Parathyroid adenoma (tissue), 2 donors: ENCODE measurements around the gene QPRT.

Source experiments
- H2AFZ ChIP-seq: fragments of 300-600 bp; sonication (generic); one replicate; pipeline ENCODE4 v1.7.0; 2017; ENCODE audit warnings: antibody characterized with exemption, mild to moderate bottlenecking
- H3K27ac ChIP-seq: fragments of 300-600 bp; sonication (generic); one replicate; pipeline ENCODE4 v1.7.0; 2017
- H3K27me3 ChIP-seq: fragments of 300-600 bp; sonication (generic); one replicate; pipeline ENCODE4 v1.7.0; 2017; ENCODE audit warnings: low read length; ENCODE audit not compliant: control insufficient read depth, insufficient read depth
- H3K36me3 ChIP-seq: fragments of 300-600 bp; sonication (generic); one replicate; pipeline ENCODE4 v1.7.0; 2017; ENCODE audit warnings: low read length; ENCODE audit not compliant: control insufficient read depth, insufficient read depth
- H3K4me1 ChIP-seq: fragments of 300-600 bp; sonication (generic); one replicate; pipeline ENCODE4 v1.7.0; 2017; ENCODE audit warnings: control low read depth
- H3K4me2 ChIP-seq: fragments of 300-600 bp; sonication (generic); one replicate; pipeline ENCODE4 v1.7.0; 2017; ENCODE audit warnings: low read length
- H3K4me3 ChIP-seq: fragments of 300-600 bp; sonication (generic); one replicate; pipeline ENCODE4 v1.7.0; 2017; ENCODE audit warnings: low read depth, low read length
- H3K79me2 ChIP-seq: fragments of 300-600 bp; sonication (generic); one replicate; pipeline ENCODE4 v1.7.0; 2017; ENCODE audit warnings: control low read depth
- H3K9ac ChIP-seq: fragments of 300-600 bp; sonication (generic); one replicate; pipeline ENCODE4 v1.7.0; 2017; ENCODE audit warnings: mild to moderate bottlenecking
- H3K9me3 ChIP-seq: fragments of 300-600 bp; sonication (generic); one replicate; pipeline ENCODE4 v1.7.0; 2017; ENCODE audit warnings: low read length; ENCODE audit not compliant: control insufficient read depth
- CTCF ChIP-seq: fragments of 300-600 bp; sonication (generic); IDR thresholded peaks from one replicate; pipeline ENCODE4 v1.7.0; 2017; ENCODE audit warnings: antibody characterized with exemption, mild to moderate bottlenecking
- donor health status: primary hyperparathyroidism.

QPRT gene

GRCh38 chr16:29667755-29668154, 11.2 kb upstream of the QPRT start:
- Histone ChIP-seq H3K4me2 (no peak overlapping the region), H3K79me2 (no peaks in the 10 kb centered on the region), H2AFZ (no peak overlapping the region), H3K9ac (no peak overlapping the region), H3K27me3 (no peaks in the 10 kb centered on the region), H3K36me3 (no peaks in the 10 kb centered on the region), H3K9me3 (no peaks in the 10 kb centered on the region), H3K4me1 (no peaks in the 10 kb centered on the region), H3K4me3 (no peak overlapping the region), H3K27ac (no peak overlapping the region)
- TF ChIP-seq CTCF = no peak

DNA sequence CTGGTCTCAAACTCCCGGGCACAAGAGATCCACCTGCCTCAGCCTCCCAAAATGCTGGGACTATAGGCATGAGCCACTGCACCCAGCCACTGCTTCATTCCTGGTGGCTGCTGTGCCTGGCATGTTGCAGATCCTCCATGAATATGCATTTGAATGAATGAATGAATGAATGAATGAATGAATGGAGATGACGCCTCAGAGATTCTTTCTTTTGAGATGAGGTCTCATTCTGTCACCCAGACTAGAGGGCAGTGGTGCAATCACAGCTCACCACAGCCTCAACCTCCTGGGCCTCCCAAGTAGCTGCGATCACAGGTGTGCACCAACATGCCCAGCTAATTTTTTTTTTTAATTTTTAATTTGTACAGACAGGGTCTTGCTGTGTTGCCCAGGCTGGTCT, 10.7 kb upstream of the QPRT start:
- no peak overlapping the region for H2AFZ ChIP-seq
- H3K79me2 ChIP-seq = no peaks in the 10 kb centered on the region
- H3K9ac ChIP-seq = no peak overlapping the region
- no peaks in the 10 kb centered on the region for H3K27me3 ChIP-seq
- no peaks in the 10 kb centered on the region for H3K36me3 ChIP-seq
- no peak overlapping the region for H3K27ac ChIP-seq
- no peak for TF ChIP-seq CTCF
- H3K9me3 ChIP-seq = no peaks in the 10 kb centered on the region
- H3K4me2 ChIP-seq = no peak overlapping the region
- no peaks in the 10 kb centered on the region for H3K4me1 ChIP-seq
- H3K4me3 ChIP-seq = no peak overlapping the region

DNA sequence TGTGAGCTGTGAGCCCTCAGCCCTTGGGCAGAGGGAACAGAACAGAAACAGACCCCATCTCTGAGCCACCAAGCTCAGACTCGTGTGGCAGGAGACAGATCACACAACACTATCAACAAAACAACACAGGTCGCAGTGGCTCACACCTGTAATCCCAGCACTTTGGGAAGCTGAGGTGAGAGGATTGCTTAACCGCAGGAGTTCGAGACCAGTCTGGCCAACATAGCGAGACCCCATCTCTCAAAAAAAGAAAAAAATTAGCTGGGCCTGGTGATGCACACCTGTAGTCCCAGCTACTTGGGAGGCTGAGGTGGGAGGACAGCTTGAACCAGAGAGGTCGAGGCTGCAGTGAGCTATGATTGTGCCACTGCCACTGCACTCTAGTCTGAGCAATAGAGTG, 5.5 kb upstream of the QPRT start:
- no peak for TF ChIP-seq CTCF
- Histone ChIP-seq H3K4me1 (no peaks in the 10 kb centered on the region), H3K4me2 (no peak overlapping the region), H3K27ac (no peak overlapping the region), H3K27me3 (no peaks in the 10 kb centered on the region), H3K79me2 (no peaks in the 10 kb centered on the region), H3K9ac (no peak overlapping the region), H3K36me3 (no peaks in the 10 kb centered on the region), H2AFZ (no peak overlapping the region), H3K9me3 (no peaks in the 10 kb centered on the region), H3K4me3 (no peak overlapping the region)

- Histone ChIP-seq H2AFZ (no peak overlapping the region), H3K36me3 (no peaks in the 10 kb centered on the region), H3K9me3 (no peaks in the 10 kb centered on the region), H3K27ac (no peak overlapping the region), H3K79me2 (no peaks in the 10 kb centered on the region), H3K27me3 (no peaks in the 10 kb centered on the region), H3K9ac (no peak overlapping the region), H3K4me3 (no peak overlapping the region), H3K4me2 (no peak overlapping the region), H3K4me1 (no peaks in the 10 kb centered on the region)
- no peak for TF ChIP-seq CTCF
These were observed 4.8 kb upstream of the QPRT start for GRCh38 chr16:29674188-29674587.

DNA sequence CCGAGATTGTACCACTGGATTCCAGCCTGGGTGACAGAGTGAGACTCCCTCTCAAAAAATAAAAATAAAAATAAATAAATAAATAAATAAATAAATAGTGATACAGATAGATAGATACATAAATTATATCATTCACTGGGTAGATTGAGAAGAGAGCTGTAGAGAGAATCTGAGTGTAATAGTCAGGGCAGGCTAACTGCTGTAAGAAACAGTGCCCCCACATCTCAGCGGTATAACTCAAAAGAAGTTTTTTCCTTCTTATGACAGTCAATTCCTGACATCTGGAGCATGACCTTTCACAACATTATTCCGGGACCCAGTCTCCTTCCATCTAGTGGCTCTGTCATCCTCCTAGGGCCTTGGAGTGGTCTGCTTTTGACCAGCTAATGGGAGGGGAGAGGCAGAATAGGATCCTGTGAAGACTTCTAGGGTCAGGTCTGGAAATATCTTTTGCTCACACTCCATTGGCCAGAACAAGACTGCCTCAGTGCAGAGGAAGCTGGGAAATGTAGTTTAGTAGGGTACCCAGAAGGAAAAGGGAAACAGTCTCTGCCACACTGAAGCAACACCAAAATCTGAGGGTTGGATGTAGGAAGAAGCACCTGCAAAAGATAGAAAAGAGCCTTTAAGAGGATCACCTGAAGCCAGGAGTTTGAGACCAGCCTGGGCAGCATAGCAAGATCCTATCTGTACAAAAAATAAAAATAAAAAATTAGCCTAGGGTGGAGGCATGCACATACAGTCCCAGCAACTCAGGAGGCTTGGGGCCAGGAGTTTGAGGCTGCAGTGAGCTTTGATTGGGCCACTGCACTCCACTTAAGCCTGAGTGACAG, 3.0 kb upstream of the QPRT start:
- Histone ChIP-seq H3K9ac (no peak overlapping the region), H3K4me1 (peaks cover 4% of the 10 kb centered on the region), H3K36me3 (no peaks in the 10 kb centered on the region), H2AFZ (peak overlapping the region; percentile 34), H3K9me3 (no peaks in the 10 kb centered on the region), H3K79me2 (peaks cover 8% of the 10 kb centered on the region), H3K4me3 (no peak overlapping the region), H3K27ac (no peak overlapping the region), H3K27me3 (no peaks in the 10 kb centered on the region), H3K4me2 (no peak overlapping the region)
- TF ChIP-seq CTCF = no peak
